WTC11 (cell line): ENCODE results near the gene FOXO1. TPM values are rescaled to one million over a fixed set of nuclear protein-coding genes. Genes with fewer than 3 reads are reported as not detected.

Experiments
- ATAC-seq: fragments of 200-7000 bp; cut with Tn5 transposase; 2 replicates; pipeline ENCODE4 v1.10.0; 2021; ENCODE audit warnings: mild to moderate bottlenecking, moderate library complexity
- CTCF ChIA-PET: fragments of 300-600 bp; sonication (Branson Sonifier 250); formaldehyde crosslinking; loops from one replicate; lab custom pipeline; 2021; ENCODE audit warnings: antibody characterized with exemption; lab: Charles Lee
- POLR2A ChIA-PET: fragments of 350-600 bp; sonication (Branson Sonifier 250); formaldehyde crosslinking; loops from one replicate; lab custom pipeline; 2021; ENCODE audit warnings: antibody characterized with exemption; lab: Charles Lee
- DNase-seq: peaks from one replicate; pipeline ENCODE4 v3.0.0; 2021; ENCODE audit warnings: low spot score
- H3K27ac Mint-ChIP-seq: 2 replicates; pipeline ENCODE4 v1.8.0; 2021; ENCODE audit warnings: mixed read lengths
- H3K27me3 Mint-ChIP-seq: 2 replicates; pipeline ENCODE4 v1.8.0; 2021; ENCODE audit warnings: low read depth, mild to moderate bottlenecking, moderate library complexity, mixed read lengths
- H3K36me3 Mint-ChIP-seq: 2 replicates; pipeline ENCODE4 v1.8.0; 2021; ENCODE audit warnings: mixed read lengths
- H3K4me1 Mint-ChIP-seq: 2 replicates; pipeline ENCODE4 v1.8.0; 2022; ENCODE audit warnings: mixed read lengths
- H3K4me3 Mint-ChIP-seq: 2 replicates; pipeline ENCODE4 v1.8.0; 2021; ENCODE audit warnings: mild to moderate bottlenecking, moderate library complexity, mixed read lengths
- H3K9me3 Mint-ChIP-seq: 2 replicates; pipeline ENCODE4 v1.8.0; 2021; ENCODE audit warnings: mixed read lengths
- MAX ChIP-seq: sonication (generic); formaldehyde crosslinking; IDR thresholded peaks from 2 replicates; pipeline ENCODE4 v1.8.0; 2022; ENCODE audit warnings: mild to moderate bottlenecking, missing genetic modification reagents
- MXD4 ChIP-seq: fragments of 250-450 bp; sonication (Bioruptor Pico); IDR thresholded peaks from 2 replicates; pipeline ENCODE4 v1.8.0; 2021; ENCODE audit warnings: mild to moderate bottlenecking, moderate library complexity, borderline replicate concordance
- PRRX2 ChIP-seq: fragments of 250-450 bp; sonication (Bioruptor Pico); IDR thresholded peaks from 2 replicates; pipeline ENCODE4 v1.8.0; 2021; ENCODE audit warnings: mild to moderate bottlenecking
- total RNA-seq: library from RNA; stranded (reverse); gene quantifications from 3 replicates; pipeline ENCODE4 v1.2.3, GENCODE V29; 2021
- TF ChIP-seq, protein P1 (sequence below): sonication (generic); formaldehyde crosslinking; IDR thresholded peaks from 2 replicates; pipeline ENCODE4 v1.8.0; 2023; ENCODE audit warnings: missing genetic modification reagents

The FOXO1 gene
- total RNA-seq, 1 experiment from 2014 or later, result 37.9 TPM

- ATAC-seq, result no peak
- Mint-ChIP-seq H3K36me3 (no peaks in the 10 kb centered on the region), H3K27me3 (no peaks in the 10 kb centered on the region; the same call in 1 of the 2 replicates), H3K27ac (no peak overlapping the region), H3K9me3 (no peaks in the 10 kb centered on the region), H3K4me1 (no peaks in the 10 kb centered on the region), H3K4me3 (no peak overlapping the region)
- CTCF ChIA-PET, result no interaction called here
- no peak for DNase-seq
- TF ChIP-seq PRRX2 (no peak), MXD4 (CRISPR knock-in tag) (no peak), MAX (CRISPR knock-in tag) (no peak)
- TF ChIP-seq, protein P1, sequence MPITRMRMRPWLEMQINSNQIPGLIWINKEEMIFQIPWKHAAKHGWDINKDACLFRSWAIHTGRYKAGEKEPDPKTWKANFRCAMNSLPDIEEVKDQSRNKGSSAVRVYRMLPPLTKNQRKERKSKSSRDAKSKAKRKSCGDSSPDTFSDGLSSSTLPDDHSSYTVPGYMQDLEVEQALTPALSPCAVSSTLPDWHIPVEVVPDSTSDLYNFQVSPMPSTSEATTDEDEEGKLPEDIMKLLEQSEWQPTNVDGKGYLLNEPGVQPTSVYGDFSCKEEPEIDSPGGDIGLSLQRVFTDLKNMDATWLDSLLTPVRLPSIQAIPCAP (CRISPR knock-in tag), result no peak
- POLR2A ChIA-PET, result no interaction called here
Measured at GRCh38 chr13:40506592-40507446, 159.6 kb downstream of the FOXO1 start.

Other genes starting within 250 kb of the FOXO1 start
- gene MRPS31, start 104.5 kb upstream of the FOXO1 start, total RNA-seq, result 25.5 to 28.0 TPM (median 26.1 TPM) in 3 replicates
- gene SLC25A15, start 123.0 kb upstream of the FOXO1 start, total RNA-seq, result 20.2 to 20.7 TPM (median 20.2 TPM) in 3 replicates